ENCODE data around the gene TMEM135. TPM values are rescaled to one million over a fixed set of nuclear protein-coding genes. Genes with fewer than 3 reads are reported as not detected.

TMEM135 gene
- total RNA-seq, 1 experiment from 2014 or later: 70.3 TPM

DNA sequence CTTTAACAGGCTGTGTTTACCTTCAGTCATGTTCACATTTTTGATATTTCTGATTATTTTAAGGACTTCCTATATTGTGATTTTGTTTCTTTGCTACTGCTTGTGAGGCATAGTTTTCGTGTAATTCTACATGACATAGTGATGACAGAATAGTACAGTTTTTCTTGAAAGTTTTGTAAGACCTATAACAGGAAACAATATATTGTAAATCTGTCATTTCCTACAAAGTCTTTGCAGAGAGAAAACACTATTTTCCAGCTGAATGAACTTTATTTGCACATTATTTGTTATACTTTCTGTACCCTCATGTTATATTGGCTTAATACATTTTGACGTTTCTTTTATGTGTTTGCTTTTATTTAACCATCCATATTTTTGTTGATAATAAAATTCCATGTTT lies 191.1 kb downstream of the TMEM135 start:
- ChIA-PET POLR2A (ENCODE audit: low non-redundant PET) (no interaction called here), CTCF (no interaction called here)
- TF ChIP-seq, protein P1, sequence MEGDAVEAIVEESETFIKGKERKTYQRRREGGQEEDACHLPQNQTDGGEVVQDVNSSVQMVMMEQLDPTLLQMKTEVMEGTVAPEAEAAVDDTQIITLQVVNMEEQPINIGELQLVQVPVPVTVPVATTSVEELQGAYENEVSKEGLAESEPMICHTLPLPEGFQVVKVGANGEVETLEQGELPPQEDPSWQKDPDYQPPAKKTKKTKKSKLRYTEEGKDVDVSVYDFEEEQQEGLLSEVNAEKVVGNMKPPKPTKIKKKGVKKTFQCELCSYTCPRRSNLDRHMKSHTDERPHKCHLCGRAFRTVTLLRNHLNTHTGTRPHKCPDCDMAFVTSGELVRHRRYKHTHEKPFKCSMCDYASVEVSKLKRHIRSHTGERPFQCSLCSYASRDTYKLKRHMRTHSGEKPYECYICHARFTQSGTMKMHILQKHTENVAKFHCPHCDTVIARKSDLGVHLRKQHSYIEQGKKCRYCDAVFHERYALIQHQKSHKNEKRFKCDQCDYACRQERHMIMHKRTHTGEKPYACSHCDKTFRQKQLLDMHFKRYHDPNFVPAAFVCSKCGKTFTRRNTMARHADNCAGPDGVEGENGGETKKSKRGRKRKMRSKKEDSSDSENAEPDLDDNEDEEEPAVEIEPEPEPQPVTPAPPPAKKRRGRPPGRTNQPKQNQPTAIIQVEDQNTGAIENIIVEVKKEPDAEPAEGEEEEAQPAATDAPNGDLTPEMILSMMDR (conservative IDR thresholded peaks at IDR 0.05; ENCODE audit: low read depth, low read length): no peak
- TF ChIP-seq EZH2 (IDR thresholded peaks at IDR 0.05; ENCODE audit: borderline replicate concordance, low read depth, low read length, poor library complexity, severe bottlenecking): no peak
- Histone ChIP-seq H3K36me3 (ENCODE audit: insufficient read depth, low read length, poor library complexity, severe bottlenecking) (peaks cover 12% of the 10 kb centered on the region), H3K4me1 (ENCODE audit: insufficient read depth, low read length, poor library complexity, severe bottlenecking) (peaks cover 55% of the 10 kb centered on the region), H3K9me3 (ENCODE audit: low read depth, low read length, poor library complexity, severe bottlenecking) (peaks cover 28% of the 10 kb centered on the region), H3K4me3 (ENCODE audit: low read depth, low read length, poor library complexity, severe bottlenecking) (no peak overlapping the region), H3K27ac (ENCODE audit: low read depth, low read length, poor library complexity, severe bottlenecking) (peak overlapping the region; percentile 80), H3K27me3 (replicated peaks; ENCODE audit: insufficient read depth, low read depth, low read length, poor library complexity) (no peaks in the 10 kb centered on the region)
- intact Hi-C loops (cut with micrococcal nuclease; ENCODE audit: unreplicated experiment): no loop called here
- no TSS peak for BruUV-seq (replicated peaks)
- peak; percentile 76 for DNase-seq (ENCODE audit: low spot score)

DNA sequence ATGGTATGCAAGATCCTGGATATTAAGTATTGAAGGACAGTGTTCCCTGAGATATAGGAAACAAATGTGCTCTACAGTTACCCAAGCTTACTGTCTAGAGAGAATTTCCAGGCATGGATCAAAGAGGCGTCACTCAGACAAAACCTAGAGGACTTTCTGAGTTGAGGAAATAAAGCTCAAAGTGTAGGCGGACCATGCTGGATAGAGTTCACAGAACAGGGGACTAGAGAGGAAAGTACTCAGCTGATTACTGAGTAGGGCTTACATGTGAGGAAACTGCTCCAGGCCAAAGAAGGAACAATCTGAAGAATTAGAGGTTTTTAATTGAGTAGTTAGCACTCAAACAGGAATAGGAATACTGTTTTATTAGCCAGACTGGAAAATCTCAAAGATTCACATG lies 193.3 kb downstream of the TMEM135 start:
- POLR2A ChIA-PET (ENCODE audit: low non-redundant PET): interaction anchor here (0.6 kb wide), 1 partner anchor 18 kb away, joined by 3 read pairs; no protein-coding TSS in a partner anchor
- no peak for TF ChIP-seq EZH2 (IDR thresholded peaks at IDR 0.05; ENCODE audit: borderline replicate concordance, low read depth, low read length, poor library complexity, severe bottlenecking)
- TF ChIP-seq, protein P1 (conservative IDR thresholded peaks at IDR 0.05; ENCODE audit: low read depth, low read length): no peak
- Histone ChIP-seq H3K27me3 (replicated peaks; ENCODE audit: insufficient read depth, low read depth, low read length, poor library complexity) (no peaks in the 10 kb centered on the region), H3K36me3 (ENCODE audit: insufficient read depth, low read length, poor library complexity, severe bottlenecking) (peaks cover 12% of the 10 kb centered on the region), H3K27ac (ENCODE audit: low read depth, low read length, poor library complexity, severe bottlenecking) (no peak overlapping the region), H3K9me3 (ENCODE audit: low read depth, low read length, poor library complexity, severe bottlenecking) (peaks cover 28% of the 10 kb centered on the region), H3K4me1 (ENCODE audit: insufficient read depth, low read length, poor library complexity, severe bottlenecking) (peaks cover 39% of the 10 kb centered on the region), H3K4me3 (ENCODE audit: low read depth, low read length, poor library complexity, severe bottlenecking) (no peak overlapping the region)
- DNase-seq (ENCODE audit: low spot score): no peak
- BruUV-seq (replicated peaks): no TSS peak
- intact Hi-C loops (cut with micrococcal nuclease; ENCODE audit: unreplicated experiment): no loop called here
- CTCF ChIA-PET: no interaction called here

DNA sequence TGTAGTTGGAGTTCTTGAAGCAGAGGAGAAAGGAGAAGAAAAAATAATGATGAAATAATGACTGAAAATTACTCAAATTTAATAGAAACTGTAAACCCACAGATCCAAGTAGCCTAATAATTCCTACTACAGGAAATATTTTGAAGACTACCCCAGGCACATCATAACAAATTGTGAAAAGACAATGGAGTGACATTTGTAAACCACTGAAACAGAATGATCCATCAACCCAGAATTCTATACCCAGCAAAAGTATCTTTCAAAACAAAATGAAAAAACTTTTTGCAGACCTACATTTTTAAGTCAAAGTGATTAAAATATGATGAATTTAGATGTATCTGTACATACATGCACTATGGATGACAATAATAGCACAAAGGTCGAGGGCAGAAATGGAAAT lies 194.6 kb downstream of the TMEM135 start:
- no peaks in the 10 kb centered on the region for H3K27me3 ChIP-seq (replicated peaks; ENCODE audit: insufficient read depth, low read depth, low read length, poor library complexity)
- peaks cover 28% of the 10 kb centered on the region for H3K9me3 ChIP-seq (ENCODE audit: low read depth, low read length, poor library complexity, severe bottlenecking)
- CTCF ChIA-PET: no interaction called here
- no peak for TF ChIP-seq EZH2 (IDR thresholded peaks at IDR 0.05; ENCODE audit: borderline replicate concordance, low read depth, low read length, poor library complexity, severe bottlenecking)
- TF ChIP-seq, protein P1 (conservative IDR thresholded peaks at IDR 0.05; ENCODE audit: low read depth, low read length): no peak
- H3K4me1 ChIP-seq (ENCODE audit: insufficient read depth, low read length, poor library complexity, severe bottlenecking): peaks cover 32% of the 10 kb centered on the region
- no peak overlapping the region for H3K27ac ChIP-seq (ENCODE audit: low read depth, low read length, poor library complexity, severe bottlenecking)
- POLR2A ChIA-PET (ENCODE audit: low non-redundant PET): no interaction called here
- no peak for DNase-seq (ENCODE audit: low spot score)
- peaks cover 12% of the 10 kb centered on the region for H3K36me3 ChIP-seq (ENCODE audit: insufficient read depth, low read length, poor library complexity, severe bottlenecking)
- intact Hi-C loops (cut with micrococcal nuclease; ENCODE audit: unreplicated experiment): no loop called here
- BruUV-seq (replicated peaks): no TSS peak
- H3K4me3 ChIP-seq (ENCODE audit: low read depth, low read length, poor library complexity, severe bottlenecking): no peak overlapping the region
